SU-DHL-6 (cell line): ENCODE measurements around the gene ARL4A.

Experiments used
- EZH2phosphoT487 ChIP-seq: fragments of 200-600 bp; sonication (generic), shearing (Covaris generic); conservative IDR thresholded peaks from 2 replicates; pipeline ENCODE4 v1.6.1; 2018; ENCODE audit warnings: mild to moderate bottlenecking, antibody characterized with exemption, low read length, moderate library complexity, mixed read lengths
- TF ChIP-seq, protein P1 (sequence below): fragments of 200-600 bp; sonication (generic); IDR thresholded peaks from one replicate; pipeline ENCODE4 v1.5.1; 2017; ENCODE audit warnings: antibody characterized with exemption, mild to moderate bottlenecking, low read length, moderate library complexity; ENCODE audit not compliant: insufficient read depth, poor library complexity, severe bottlenecking

DNA sequence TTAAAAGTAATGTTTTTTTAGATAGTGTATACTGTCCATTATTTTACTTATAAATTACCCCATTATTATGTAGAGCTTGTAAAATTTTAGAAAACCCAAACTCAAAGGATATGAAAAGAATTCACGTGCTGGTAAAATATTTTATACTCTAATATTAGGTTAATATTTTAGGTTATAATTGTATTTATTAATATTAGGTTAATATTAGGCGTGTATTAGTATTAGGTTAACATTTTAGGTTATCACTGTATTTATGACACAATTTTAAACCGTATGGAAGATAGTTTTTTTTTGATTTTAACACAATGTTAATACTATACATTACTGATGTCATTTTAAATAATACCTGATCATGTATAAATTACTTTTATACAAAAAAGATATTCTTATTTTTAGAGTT lies 48.5 kb downstream of the ARL4A start:
- TF ChIP-seq, protein P1, sequence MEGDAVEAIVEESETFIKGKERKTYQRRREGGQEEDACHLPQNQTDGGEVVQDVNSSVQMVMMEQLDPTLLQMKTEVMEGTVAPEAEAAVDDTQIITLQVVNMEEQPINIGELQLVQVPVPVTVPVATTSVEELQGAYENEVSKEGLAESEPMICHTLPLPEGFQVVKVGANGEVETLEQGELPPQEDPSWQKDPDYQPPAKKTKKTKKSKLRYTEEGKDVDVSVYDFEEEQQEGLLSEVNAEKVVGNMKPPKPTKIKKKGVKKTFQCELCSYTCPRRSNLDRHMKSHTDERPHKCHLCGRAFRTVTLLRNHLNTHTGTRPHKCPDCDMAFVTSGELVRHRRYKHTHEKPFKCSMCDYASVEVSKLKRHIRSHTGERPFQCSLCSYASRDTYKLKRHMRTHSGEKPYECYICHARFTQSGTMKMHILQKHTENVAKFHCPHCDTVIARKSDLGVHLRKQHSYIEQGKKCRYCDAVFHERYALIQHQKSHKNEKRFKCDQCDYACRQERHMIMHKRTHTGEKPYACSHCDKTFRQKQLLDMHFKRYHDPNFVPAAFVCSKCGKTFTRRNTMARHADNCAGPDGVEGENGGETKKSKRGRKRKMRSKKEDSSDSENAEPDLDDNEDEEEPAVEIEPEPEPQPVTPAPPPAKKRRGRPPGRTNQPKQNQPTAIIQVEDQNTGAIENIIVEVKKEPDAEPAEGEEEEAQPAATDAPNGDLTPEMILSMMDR: no peak
- TF ChIP-seq EZH2phosphoT487: no peak
